HEK293 (cell line): ENCODE results near the gene NAV1.

ENCODE experiments used
- CTCF ChIA-PET: fragments of 350-600 bp; formaldehyde crosslinking; extraction: SDS; loops from one replicate; lab custom pipeline; 2021; ENCODE audit warnings: antibody characterized with exemption; lab: Yijun Ruan, JAX
- POLR2A ChIA-PET: fragments of 300-600 bp; formaldehyde crosslinking; extraction: SDS; loops from one replicate; lab custom pipeline; 2020; ENCODE audit warnings: antibody characterized with exemption, inconsistent platforms; lab: Yijun Ruan, JAX
- H3K27ac ChIP-seq: fragments of 200-500 bp; sonication (Bioruptor generic); 2 replicates; pipeline ENCODE4 v1.5.1; 2014; ENCODE audit warnings: low read depth, low read length, control low read depth, inconsistent platforms; ENCODE audit errors: extremely low read depth
- H3K36me3 ChIP-seq, 2 experiments: fragments of 200-500 bp in 1 of 2; sonication (Bioruptor generic) in 1 of 2; 1 replicate in 1 of 2; 2 replicates in 1 of 2; pipeline ENCODE4 v1.5.1; 2014 to 2017; ENCODE audit warnings: inconsistent platforms in 2 of 2, low read length in 2 of 2; ENCODE audit not compliant: control insufficient read depth in 2 of 2, insufficient read depth in 1 of 2
- H3K4me1 ChIP-seq: fragments of 200-500 bp; sonication (Bioruptor generic); 2 replicates; pipeline ENCODE4 v1.5.1; 2014; ENCODE audit warnings: mild to moderate bottlenecking, low read length, inconsistent platforms; ENCODE audit not compliant: control insufficient read depth, insufficient read depth
- H3K4me3 ChIP-seq: 2 replicates; pipeline ENCODE4 v1.5.1; 2011; ENCODE audit warnings: low read depth, mild to moderate bottlenecking, control low read depth, low read length, moderate library complexity
- H3K9me3 ChIP-seq: fragments of 200-500 bp; sonication (Bioruptor generic); 2 replicates; pipeline ENCODE4 v1.5.1; 2014; ENCODE audit warnings: low read depth, low read length, inconsistent platforms; ENCODE audit not compliant: control insufficient read depth, insufficient read depth
- HOXC10 ChIP-seq: sonication (generic); formaldehyde crosslinking; IDR thresholded peaks from 2 replicates; pipeline ENCODE4 v1.8.1; 2023; ENCODE audit warnings: mild to moderate bottlenecking, missing genetic modification reagents
- KLF1 ChIP-seq: fragments of 450-650 bp; formaldehyde crosslinking; IDR thresholded peaks from 2 replicates; pipeline ENCODE4 v1.5.1; 2016; ENCODE audit warnings: missing biosample characterization, missing genetic modification characterization
- KLF16 ChIP-seq: fragments of 450-650 bp; formaldehyde crosslinking; IDR thresholded peaks from 2 replicates; pipeline ENCODE4 v1.5.1; 2017; ENCODE audit warnings: missing biosample characterization, missing genetic modification characterization
- REPIN1 ChIP-seq: fragments of 450-650 bp; formaldehyde crosslinking; IDR thresholded peaks from 2 replicates; pipeline ENCODE4 v1.5.1; 2017; ENCODE audit warnings: missing biosample characterization, missing genetic modification characterization, low read depth
- SP7 ChIP-seq: fragments of 450-650 bp; formaldehyde crosslinking; IDR thresholded peaks from 2 replicates; pipeline ENCODE4 v1.5.1; 2016; ENCODE audit warnings: missing biosample characterization, missing genetic modification characterization
- TRIM28 ChIP-seq: IDR thresholded peaks from 2 replicates; pipeline ENCODE4 v1.6.1; 2011; ENCODE audit warnings: low read length, control low read depth, borderline replicate concordance
- ZNF175 ChIP-seq: fragments of 450-650 bp; formaldehyde crosslinking; IDR thresholded peaks from 2 replicates; pipeline ENCODE4 v1.5.1; 2016; ENCODE audit warnings: missing biosample characterization, missing genetic modification characterization
- ZNF211 ChIP-seq: fragments of 450-650 bp; formaldehyde crosslinking; IDR thresholded peaks from 2 replicates; pipeline ENCODE4 v1.5.1; 2016; ENCODE audit warnings: low read depth, missing biosample characterization, missing genetic modification characterization
- ZNF280C ChIP-seq: fragments of 450-650 bp; formaldehyde crosslinking; IDR thresholded peaks from 2 replicates; pipeline ENCODE4 v1.5.1; 2016; ENCODE audit warnings: missing biosample characterization, missing genetic modification characterization
- ZNF362 ChIP-seq: fragments of 450-650 bp; formaldehyde crosslinking; IDR thresholded peaks from 2 replicates; pipeline ENCODE4 v1.5.1; 2016; ENCODE audit warnings: missing biosample characterization, missing genetic modification characterization
- ZNF37A ChIP-seq: fragments of 450-650 bp; IDR thresholded peaks from 2 replicates; pipeline ENCODE4 v1.5.1; 2018; ENCODE audit warnings: missing biosample characterization, missing genetic modification characterization
- ZNF48 ChIP-seq: fragments of 450-650 bp; formaldehyde crosslinking; IDR thresholded peaks from 2 replicates; pipeline ENCODE4 v1.5.1; 2016; ENCODE audit warnings: missing biosample characterization, missing genetic modification characterization
- ZNF560 ChIP-seq: fragments of 450-650 bp; formaldehyde crosslinking; IDR thresholded peaks from 2 replicates; pipeline ENCODE4 v1.5.1; 2017; ENCODE audit warnings: missing biosample characterization, missing genetic modification characterization, borderline replicate concordance
- ZNF654 ChIP-seq: fragments of 450-650 bp; formaldehyde crosslinking; IDR thresholded peaks from 2 replicates; pipeline ENCODE4 v1.5.1; 2016; ENCODE audit warnings: low read depth, missing biosample characterization, missing genetic modification characterization
- ZNF664 ChIP-seq: fragments of 450-650 bp; formaldehyde crosslinking; IDR thresholded peaks from 2 replicates; pipeline ENCODE4 v1.5.1; 2016; ENCODE audit warnings: missing biosample characterization, missing genetic modification characterization
- ZNF670 ChIP-seq: fragments of 450-650 bp; formaldehyde crosslinking; IDR thresholded peaks from 2 replicates; pipeline ENCODE4 v1.5.1; 2016; ENCODE audit warnings: missing biosample characterization, missing genetic modification characterization, low read depth
- ZNF707 ChIP-seq: fragments of 450-650 bp; formaldehyde crosslinking; IDR thresholded peaks from 2 replicates; pipeline ENCODE4 v1.5.1; 2016; ENCODE audit warnings: missing biosample characterization, missing genetic modification characterization
- TF ChIP-seq, protein P1 (sequence below): fragments of 450-650 bp; formaldehyde crosslinking; IDR thresholded peaks from 2 replicates; pipeline ENCODE4 v1.5.1; 2016; ENCODE audit warnings: missing biosample characterization, missing genetic modification characterization
- TF ChIP-seq, protein P2 (sequence below): fragments of 450-650 bp; formaldehyde crosslinking; IDR thresholded peaks from 2 replicates; pipeline ENCODE4 v1.5.1; 2016; ENCODE audit warnings: missing biosample characterization, missing genetic modification characterization

Gene NAV1

DNA sequence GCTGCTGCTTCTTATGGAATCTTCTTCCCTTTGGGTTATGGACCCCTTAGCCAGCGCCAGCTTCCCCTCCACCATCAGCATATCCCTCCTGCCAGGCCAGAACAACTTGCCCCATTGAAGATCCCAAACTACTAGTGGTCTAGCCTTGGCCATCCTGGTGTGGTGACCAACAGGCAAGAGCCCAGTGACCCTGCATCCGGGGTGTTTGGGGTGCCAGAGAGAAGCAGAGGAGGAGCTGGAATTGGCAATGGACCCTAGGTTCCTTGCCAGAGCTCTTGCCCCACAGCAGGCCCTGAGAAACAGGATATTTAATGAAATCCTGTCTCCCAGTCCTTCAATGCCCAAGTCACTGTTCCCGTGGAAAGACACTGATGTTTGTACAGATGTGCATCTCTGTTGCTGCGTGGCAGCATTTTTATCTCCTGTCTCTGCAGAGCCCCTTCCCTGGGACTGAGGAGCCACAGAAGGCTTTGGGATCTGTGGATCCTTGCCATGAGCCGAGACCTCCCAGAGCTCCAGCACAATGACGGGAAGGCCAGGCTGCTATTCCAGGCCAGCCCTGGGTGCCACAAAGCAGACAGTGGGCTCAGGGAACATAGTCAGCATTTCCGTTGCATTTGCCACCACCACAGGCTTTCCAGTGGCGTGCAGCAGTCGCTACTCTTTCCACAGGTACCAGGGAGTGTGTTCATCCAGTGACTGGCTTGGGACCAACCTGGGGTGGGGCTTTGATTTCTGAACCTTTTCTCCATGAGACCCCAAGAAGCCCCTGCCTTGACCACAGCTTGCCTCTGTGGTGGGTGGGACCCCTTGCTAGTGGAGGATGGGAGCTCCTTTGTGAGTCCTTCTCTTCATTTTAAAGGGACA lies 21.6 kb downstream of the NAV1 start (continued):
- TF ChIP-seq REPIN1 (no peak), TRIM28 (no peak)
- TF ChIP-seq, protein P1, sequence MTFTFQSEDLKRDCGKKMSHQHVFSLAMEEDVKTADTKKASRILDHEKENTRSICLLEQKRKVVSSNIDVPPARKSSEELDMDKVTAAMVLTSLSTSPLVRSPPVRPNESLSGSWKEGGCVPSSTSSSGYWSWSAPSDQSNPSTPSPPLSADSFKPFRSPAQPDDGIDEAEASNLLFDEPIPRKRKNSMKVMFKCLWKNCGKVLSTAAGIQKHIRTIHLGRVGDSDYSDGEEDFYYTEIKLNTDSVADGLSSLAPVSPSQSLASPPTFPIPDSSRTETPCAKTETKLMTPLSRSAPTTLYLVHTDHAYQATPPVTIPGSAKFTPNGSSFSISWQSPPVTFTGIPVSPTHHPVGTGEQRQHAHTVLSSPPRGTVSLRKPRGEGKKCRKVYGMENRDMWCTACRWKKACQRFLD = no peak

GRCh38 chr1:201561195-201561564 lies 22.3 kb downstream of the NAV1 start:
- no peak overlapping the region for H3K27ac ChIP-seq
- H3K9me3 ChIP-seq = no peaks in the 10 kb centered on the region
- H3K4me3 ChIP-seq = no peak overlapping the region
- ChIA-PET POLR2A (no interaction called here), CTCF (interaction anchor here (0.6 to 10.8 kb wide), 14 partner anchors 8 to 490 kb away, joined by 3 to 247 read pairs (median 4); no protein-coding TSS in a partner anchor)
- H3K36me3 ChIP-seq = no peaks in the 10 kb centered on the region
- TF ChIP-seq ZNF707 (tag by site-specific recombination) (no peak), ZNF175 (tag by site-specific recombination) (no peak), KLF16 (tag by site-specific recombination) (no peak), ZNF280C (tag by site-specific recombination) (no peak), HOXC10 (CRISPR knock-in tag) (no peak), ZNF37A (no peak), ZNF560 (no peak), ZNF211 (no peak), ZNF362 (tag by site-specific recombination) (no peak), ZNF670 (tag by site-specific recombination) (no peak), ZNF48 (tag by site-specific recombination) (no peak), ZNF664 (tag by site-specific recombination) (no peak), ZNF654 (tag by site-specific recombination) (no peak), KLF1 (no peak), SP7 (tag by site-specific recombination) (no peak)
- TF ChIP-seq, protein P2, sequence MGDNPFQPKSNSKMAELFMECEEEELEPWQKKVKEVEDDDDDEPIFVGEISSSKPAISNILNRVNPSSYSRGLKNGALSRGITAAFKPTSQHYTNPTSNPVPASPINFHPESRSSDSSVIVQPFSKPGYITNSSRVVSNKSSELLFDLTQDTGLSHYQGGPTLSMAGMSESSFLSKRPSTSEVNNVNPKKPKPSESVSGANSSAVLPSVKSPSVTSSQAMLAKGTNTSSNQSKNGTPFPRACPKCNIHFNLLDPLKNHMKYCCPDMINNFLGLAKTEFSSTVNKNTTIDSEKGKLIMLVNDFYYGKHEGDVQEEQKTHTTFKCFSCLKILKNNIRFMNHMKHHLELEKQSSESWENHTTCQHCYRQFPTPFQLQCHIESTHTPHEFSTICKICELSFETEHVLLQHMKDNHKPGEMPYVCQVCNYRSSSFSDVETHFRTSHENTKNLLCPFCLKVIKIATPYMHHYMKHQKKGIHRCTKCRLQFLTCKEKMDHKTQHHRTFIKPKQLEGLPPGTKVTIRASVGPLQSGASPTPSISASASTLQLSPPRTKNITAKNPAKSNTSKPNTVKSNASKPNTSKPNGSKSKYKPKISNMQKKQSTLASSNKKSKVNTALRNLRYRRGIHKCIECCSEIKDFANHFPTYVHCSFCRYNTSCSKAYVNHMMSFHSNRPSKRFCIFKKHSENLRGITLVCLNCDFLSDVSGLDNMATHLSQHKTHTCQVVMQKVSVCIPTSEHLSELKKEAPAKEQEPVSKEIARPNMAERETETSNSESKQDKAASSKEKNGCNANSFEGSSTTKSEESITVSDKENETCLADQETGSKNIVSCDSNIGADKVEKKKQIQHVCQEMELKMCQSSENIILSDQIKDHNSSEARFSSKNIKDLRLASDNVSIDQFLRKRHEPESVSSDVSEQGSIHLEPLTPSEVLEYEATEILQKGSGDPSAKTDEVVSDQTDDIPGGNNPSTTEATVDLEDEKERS (tag by site-specific recombination) = no peak
- no peaks in the 10 kb centered on the region for H3K4me1 ChIP-seq
